Testis (tissue), 2 donors: Measurements from ENCODE around the gene PTH2.

Experiments used
- POLR2A ChIP-seq: fragments of 450-650 bp; IDR thresholded peaks from one replicate; pipeline ENCODE4 v1.6.1; 2017; ENCODE audit warnings: antibody characterized with exemption, mild to moderate bottlenecking, moderate library complexity
- TF ChIP-seq, protein P1 (sequence below), 3 experiments: fragments of 450-650 bp in 2 of 3; fragments of 200-600 bp in 1 of 3; sonication (generic) in 1 of 3; IDR thresholded peaks; one replicate each; pipeline ENCODE4 v1.5.1; 2016 to 2019; ENCODE audit warnings: antibody characterized with exemption in 3 of 3, mild to moderate bottlenecking in 2 of 3, moderate library complexity in 1 of 3

DNA sequence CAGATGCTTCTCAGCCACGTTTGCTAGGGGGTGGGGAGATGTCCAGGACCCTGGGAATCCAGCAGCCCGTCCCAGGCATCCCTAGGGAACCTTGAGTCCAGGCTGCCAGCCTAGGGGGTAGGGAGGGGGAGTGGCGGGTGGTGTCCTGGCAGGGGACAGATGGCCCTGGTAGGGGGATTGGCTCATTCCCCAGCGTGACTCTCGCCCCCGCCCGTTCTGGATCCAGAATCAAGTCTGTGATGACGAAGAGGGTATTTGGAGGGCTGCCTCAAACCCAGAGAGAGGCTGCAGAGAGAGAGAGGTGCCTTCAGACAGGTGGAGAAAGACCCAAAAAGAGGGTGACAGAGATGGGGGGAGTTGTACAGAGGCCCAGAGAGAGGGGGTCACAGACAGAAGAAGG lies 14.0 kb upstream of the PTH2 start:
- TF ChIP-seq POLR2A: no peak
- TF ChIP-seq, protein P1, sequence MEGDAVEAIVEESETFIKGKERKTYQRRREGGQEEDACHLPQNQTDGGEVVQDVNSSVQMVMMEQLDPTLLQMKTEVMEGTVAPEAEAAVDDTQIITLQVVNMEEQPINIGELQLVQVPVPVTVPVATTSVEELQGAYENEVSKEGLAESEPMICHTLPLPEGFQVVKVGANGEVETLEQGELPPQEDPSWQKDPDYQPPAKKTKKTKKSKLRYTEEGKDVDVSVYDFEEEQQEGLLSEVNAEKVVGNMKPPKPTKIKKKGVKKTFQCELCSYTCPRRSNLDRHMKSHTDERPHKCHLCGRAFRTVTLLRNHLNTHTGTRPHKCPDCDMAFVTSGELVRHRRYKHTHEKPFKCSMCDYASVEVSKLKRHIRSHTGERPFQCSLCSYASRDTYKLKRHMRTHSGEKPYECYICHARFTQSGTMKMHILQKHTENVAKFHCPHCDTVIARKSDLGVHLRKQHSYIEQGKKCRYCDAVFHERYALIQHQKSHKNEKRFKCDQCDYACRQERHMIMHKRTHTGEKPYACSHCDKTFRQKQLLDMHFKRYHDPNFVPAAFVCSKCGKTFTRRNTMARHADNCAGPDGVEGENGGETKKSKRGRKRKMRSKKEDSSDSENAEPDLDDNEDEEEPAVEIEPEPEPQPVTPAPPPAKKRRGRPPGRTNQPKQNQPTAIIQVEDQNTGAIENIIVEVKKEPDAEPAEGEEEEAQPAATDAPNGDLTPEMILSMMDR (IDR thresholded peaks at IDR 0.05): no peak
